ENCODE measurements around the gene SULT1A1.

The SULT1A1 gene

DNA sequence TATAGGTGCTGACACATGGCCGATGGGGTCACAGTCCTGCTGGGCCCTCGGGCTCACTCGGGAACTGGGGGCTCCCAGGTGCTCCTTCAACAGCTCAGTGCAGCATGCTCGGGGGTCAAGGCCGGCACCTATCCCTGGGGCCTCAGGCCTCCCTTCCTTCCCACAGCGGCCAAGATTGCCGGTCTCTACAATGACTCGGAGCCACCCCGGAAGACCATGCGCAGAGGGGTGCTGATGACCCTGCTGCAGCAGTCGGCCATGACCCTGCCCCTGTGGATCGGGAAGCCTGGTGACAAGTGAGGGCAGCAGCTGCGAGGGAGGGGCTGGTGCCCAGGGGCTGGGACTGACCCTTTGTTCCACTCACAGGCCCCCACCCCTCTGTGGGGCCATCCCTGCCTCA lies 19.9 kb downstream of the SULT1A1 start:
- Mint-ChIP-seq H3K9me3 (no peaks in the 10 kb centered on the region), H3K4me3 (no peak overlapping the region), H3K27ac (no peak overlapping the region), H3K36me3 (peaks cover 33% of the 10 kb centered on the region), H3K4me1 (no peaks in the 10 kb centered on the region), H3K27me3 (no peaks in the 10 kb centered on the region)
- CTCF ChIA-PET, result no interaction called here
- DNase-seq, result no peak

DNA sequence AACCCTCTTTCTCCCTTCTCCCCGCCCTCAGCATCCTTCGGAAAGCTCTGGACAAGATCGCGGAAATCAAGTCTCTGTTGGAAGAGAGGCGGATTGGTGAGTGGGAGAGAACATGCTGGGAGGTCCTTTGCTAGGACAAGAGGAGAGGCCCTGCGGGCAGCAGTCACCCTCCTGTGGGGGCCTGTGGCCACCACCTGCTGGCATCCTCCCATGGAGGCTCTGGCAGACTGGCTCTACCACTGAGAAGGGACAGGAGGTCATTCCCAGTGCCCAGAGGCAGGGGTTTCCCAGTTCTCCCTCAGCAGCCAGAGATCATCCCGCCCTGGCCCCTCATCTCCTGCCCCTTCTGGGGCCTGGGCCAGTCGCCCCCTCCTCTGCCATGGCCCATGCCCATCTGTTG lies 20.8 kb downstream of the SULT1A1 start:
- H3K27me3 Mint-ChIP-seq, result no peaks in the 10 kb centered on the region
- no peak for DNase-seq
- no peak overlapping the region for H3K27ac Mint-ChIP-seq
- CTCF ChIA-PET, result no interaction called here
- H3K36me3 Mint-ChIP-seq, result peaks cover 37% of the 10 kb centered on the region
- no peaks in the 10 kb centered on the region for H3K4me1 Mint-ChIP-seq
- no peaks in the 10 kb centered on the region for H3K9me3 Mint-ChIP-seq
- H3K4me3 Mint-ChIP-seq, result no peak overlapping the region

DNA sequence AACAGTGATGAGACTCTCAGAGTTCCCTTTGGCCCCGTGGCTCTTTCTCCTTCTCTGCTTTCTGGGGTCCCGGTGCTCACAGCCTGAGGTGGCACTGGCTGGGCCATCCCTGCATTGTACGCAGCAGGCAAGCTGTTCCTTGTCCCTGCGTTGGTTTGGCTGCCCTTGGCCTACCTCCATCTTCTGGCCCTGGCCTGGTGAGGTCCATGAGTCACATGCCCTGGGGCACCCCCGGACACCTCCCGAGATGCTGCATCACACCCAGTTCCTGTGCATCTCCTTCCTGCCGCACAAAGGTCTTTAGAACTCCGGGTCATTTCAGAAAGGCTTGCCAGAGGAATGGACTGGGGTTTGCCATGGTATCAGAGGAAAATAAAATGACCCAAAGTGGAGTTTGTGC lies 22.5 kb downstream of the SULT1A1 start:
- Mint-ChIP-seq H3K4me1 (no peaks in the 10 kb centered on the region), H3K4me3 (no peak overlapping the region), H3K36me3 (peaks cover 46% of the 10 kb centered on the region), H3K27ac (no peak overlapping the region), H3K27me3 (no peaks in the 10 kb centered on the region), H3K9me3 (no peaks in the 10 kb centered on the region)
- no peak for DNase-seq
- CTCF ChIA-PET, result no interaction called here

DNA sequence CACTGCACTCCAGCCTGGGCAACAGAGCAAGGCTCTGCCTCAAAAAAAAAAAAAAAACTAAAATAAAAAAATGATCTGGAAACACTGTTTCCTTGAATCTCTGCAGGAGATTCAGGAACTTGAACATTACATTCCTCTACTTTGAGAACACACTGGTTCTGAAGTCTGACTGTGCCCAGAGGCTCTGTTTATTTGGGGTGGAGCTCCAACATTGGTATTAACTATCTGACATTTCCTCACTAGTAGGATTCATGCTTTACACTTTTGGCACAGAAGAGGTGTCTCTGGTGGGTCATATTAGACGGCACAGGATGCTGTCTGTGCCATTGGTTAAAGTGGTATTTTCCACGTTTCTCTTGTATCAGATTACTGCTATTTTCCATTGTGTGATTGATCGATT lies 23.4 kb downstream of the SULT1A1 start:
- no peak overlapping the region for H3K27ac Mint-ChIP-seq

DNA sequence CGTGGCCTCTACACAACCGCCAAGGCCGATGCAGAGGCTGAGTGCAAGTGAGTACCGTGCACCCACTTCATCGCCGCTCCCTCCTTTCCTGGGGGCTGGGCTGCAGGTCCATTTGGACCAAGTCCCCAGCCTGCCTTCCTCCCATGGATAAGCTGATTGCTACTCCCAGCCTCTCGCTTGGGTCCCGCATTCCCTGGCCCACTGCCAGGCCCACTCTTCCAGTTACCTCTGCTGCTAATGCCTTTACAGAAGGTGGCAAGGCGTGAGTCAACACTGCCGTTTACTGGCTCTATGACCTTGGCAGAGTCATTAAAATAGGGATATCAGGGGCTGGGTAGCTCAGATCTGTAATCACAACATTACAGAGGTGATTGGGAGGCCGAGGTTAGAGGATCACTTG lies 24.2 kb downstream of the SULT1A1 start:
- DNase-seq, result no peak
- Mint-ChIP-seq H3K27ac (no peak overlapping the region), H3K9me3 (no peaks in the 10 kb centered on the region), H3K36me3 (peaks cover 44% of the 10 kb centered on the region), H3K27me3 (no peaks in the 10 kb centered on the region), H3K4me3 (no peak overlapping the region), H3K4me1 (no peaks in the 10 kb centered on the region)
- CTCF ChIA-PET, result no interaction called here

More for the DNA sequence above, 23.4 kb downstream of the SULT1A1 start:
- Mint-ChIP-seq H3K27me3 (no peaks in the 10 kb centered on the region), H3K4me3 (no peak overlapping the region), H3K4me1 (no peaks in the 10 kb centered on the region), H3K36me3 (peaks cover 46% of the 10 kb centered on the region), H3K9me3 (no peaks in the 10 kb centered on the region)
- DNase-seq, result no peak
- CTCF ChIA-PET, result no interaction called here

DNA sequence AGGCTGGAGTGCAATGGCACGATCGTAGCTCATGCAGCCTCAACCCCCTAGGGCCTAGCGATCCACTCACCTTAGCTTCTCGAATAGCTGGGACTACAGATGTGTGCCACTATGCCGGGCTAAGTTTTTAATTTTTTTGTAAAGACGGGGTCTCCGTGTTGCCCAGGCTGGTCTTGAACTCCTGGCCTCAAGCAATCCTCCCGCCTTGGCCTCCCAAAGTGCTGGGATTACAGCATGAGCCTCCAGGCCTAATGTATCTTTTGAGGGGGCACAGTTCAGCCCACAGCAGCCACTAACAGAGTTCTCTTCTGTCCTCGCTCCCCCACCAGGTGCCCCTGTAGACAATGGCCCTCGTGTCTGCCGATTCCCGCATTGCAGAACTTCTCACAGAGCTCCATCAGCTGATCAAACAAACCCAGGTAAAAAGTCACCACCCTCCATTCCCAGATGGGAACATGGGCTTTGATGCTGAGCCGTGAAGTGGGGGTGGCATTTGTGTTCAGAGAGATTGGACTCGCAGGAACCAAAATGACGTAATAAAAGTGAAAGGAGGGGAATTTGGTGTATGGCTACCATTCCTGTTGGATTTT lies 29.0 kb downstream of the SULT1A1 start:
- Mint-ChIP-seq H3K4me1 (no peaks in the 10 kb centered on the region), H3K4me3 (no peak overlapping the region), H3K36me3 (peaks cover 31% of the 10 kb centered on the region), H3K9me3 (no peaks in the 10 kb centered on the region), H3K27ac (no peak overlapping the region), H3K27me3 (no peaks in the 10 kb centered on the region)
- DNase-seq, result no peak
- CTCF ChIA-PET, result no interaction called here

DNA sequence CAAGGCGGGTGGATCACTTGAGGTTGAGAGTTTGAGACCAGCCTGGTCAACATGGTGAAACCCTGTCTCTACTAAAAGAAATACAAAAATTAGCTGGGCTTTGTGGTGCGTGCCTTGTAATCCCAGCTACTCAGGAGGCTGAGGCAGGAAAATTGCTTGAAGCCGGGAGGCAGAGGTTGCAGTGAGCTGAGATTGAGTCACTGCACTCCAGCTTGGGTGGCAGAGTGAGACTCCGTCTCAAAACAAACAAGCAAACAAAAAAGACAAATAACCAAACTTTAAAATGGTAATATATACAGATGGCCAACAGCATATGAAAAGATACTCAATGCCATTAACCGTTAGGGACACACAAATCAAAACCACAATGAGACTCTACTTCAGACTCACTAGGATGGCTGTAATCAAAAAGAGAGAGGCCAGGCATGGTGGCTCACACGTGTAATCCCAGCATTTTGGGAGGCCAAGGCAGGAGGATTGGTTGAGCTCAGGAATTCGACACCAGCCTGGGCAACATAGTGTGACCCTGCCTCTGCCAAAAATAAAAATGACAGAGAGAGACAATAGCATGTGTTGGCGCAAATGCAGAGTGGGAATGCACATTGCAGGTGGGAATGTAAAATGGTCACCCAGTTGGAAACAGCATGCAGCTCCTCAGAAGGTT lies 34.3 kb downstream of the SULT1A1 start:
- no peak for DNase-seq
- Mint-ChIP-seq H3K36me3 (peaks cover 2% of the 10 kb centered on the region), H3K4me3 (no peak overlapping the region), H3K27ac (no peak overlapping the region), H3K9me3 (no peaks in the 10 kb centered on the region), H3K4me1 (peaks cover 2% of the 10 kb centered on the region), H3K27me3 (no peaks in the 10 kb centered on the region)
- CTCF ChIA-PET, result no interaction called here

DNA sequence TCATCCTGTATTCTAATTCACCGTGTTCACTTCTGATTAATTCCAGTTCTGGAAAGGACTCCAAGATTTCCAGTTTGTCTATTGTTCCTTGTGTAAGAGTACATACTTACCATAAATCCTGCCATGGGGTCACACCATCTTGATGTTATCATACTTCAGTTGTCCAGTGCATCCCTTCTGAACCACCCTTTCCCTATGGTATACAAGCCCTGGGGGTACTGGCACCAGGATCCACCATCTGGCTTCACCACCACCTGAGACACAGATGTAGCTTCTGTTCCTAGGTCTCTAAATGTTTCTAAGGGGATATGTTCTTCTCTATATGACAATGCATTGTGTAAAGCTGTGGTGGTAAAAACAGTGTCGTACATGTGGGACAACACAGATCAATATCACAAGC lies 34.9 kb downstream of the SULT1A1 start:
- Mint-ChIP-seq H3K4me1 (peaks cover 2% of the 10 kb centered on the region), H3K4me3 (no peak overlapping the region), H3K27ac (no peak overlapping the region), H3K9me3 (no peaks in the 10 kb centered on the region), H3K27me3 (no peaks in the 10 kb centered on the region), H3K36me3 (peaks cover 2% of the 10 kb centered on the region)
- DNase-seq, result no peak
- CTCF ChIA-PET, result no interaction called here

DNA sequence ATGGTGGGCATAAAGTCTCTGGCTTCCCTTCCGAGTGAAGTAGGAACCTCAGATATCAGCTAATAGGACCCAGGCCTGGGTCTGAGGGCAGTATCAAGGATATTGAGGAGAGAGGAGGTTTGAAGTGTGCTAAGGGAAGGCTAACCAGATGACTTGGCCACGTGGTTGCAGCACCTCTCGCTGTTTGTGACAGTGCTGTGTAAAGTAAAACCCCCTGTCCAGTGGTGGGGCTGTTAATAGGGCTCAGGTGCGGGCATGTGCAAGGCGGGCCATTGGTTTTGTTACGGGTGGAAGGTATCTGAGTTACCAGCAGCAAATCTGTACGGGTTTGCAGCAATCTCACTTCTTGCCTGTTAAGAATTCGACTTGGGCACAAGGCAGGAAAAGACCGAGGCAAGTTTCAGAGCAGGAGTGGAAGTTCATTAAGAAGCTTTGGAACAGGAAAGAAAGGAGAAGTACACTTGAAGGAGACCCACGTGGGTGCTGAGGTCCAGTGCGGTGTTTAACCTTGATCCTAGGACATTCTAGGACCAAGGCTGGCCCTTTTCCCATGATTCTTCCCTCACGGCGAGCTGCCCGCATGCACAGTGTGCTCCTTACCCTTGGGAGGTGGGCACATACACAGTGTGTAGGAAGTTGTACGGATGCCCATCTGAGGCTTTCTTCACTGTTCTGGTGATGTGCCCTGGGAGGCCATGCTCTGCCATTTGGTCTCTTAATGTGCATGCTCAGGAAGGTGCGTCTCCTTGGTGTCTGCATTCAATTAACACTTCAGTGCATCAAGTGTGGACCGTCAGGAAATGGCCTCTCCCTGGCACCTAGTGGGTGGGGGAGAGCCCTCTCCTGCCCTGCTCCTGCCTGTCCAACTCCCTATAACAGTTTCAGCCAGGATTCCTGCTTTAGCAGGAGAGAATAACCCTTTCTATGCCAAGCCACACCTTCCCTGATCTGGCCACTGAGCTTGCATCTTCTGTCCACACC lies 35.8 kb downstream of the SULT1A1 start:
- Mint-ChIP-seq H3K27ac (no peak overlapping the region), H3K9me3 (no peaks in the 10 kb centered on the region), H3K27me3 (no peaks in the 10 kb centered on the region), H3K36me3 (peaks cover 2% of the 10 kb centered on the region), H3K4me1 (peaks cover 2% of the 10 kb centered on the region), H3K4me3 (no peak overlapping the region)
- CTCF ChIA-PET, result no interaction called here
- DNase-seq, result no peak

DNA sequence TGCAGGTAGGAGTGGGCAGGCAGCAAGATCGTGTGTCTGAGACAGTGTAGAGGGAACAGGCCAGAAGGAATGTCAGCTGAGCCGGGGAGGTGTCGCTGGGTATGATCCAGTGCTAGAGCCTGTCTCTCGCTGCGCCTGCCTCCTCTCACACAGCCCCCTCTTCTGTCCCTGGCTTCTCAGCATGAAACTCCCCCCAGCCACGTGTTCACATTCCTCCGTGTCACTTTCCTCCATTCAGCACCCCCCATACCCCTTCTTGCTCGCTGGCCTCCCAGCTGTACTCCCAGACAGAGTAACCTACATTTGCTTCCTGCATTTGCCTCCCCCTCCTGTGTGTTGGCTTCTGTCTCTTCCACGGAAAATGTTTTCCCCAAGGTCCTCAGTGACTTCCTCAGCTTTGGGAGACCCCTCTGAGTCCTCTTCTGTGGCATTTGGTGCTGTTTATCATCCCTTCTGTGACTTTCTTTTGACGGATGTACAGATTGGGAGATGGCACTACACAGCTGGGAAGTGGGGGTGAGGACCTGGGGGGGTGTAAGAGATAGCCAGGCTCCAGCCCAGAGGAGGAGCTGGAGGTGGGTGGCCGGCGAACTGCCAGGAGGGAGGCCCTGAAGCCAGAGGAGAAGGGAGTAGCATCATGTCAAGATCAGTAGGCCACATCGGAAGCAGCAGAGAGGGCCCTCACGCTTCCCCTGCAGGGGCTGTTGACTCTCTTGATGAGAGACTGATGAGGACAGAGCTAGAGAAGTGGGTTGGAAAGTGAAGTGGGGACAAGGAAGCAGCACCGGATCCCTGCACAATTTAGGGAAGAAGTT lies 36.9 kb downstream of the SULT1A1 start:
- CTCF ChIA-PET, result no interaction called here
- peaks cover 5% of the 10 kb centered on the region for H3K36me3 Mint-ChIP-seq
- H3K27ac Mint-ChIP-seq, result peak overlapping the region; percentile 51
- H3K9me3 Mint-ChIP-seq, result no peaks in the 10 kb centered on the region
- peaks cover 2% of the 10 kb centered on the region for H3K4me1 Mint-ChIP-seq
- no peaks in the 10 kb centered on the region for H3K27me3 Mint-ChIP-seq
- H3K4me3 Mint-ChIP-seq, result no peak overlapping the region
- no peak for DNase-seq

DNA sequence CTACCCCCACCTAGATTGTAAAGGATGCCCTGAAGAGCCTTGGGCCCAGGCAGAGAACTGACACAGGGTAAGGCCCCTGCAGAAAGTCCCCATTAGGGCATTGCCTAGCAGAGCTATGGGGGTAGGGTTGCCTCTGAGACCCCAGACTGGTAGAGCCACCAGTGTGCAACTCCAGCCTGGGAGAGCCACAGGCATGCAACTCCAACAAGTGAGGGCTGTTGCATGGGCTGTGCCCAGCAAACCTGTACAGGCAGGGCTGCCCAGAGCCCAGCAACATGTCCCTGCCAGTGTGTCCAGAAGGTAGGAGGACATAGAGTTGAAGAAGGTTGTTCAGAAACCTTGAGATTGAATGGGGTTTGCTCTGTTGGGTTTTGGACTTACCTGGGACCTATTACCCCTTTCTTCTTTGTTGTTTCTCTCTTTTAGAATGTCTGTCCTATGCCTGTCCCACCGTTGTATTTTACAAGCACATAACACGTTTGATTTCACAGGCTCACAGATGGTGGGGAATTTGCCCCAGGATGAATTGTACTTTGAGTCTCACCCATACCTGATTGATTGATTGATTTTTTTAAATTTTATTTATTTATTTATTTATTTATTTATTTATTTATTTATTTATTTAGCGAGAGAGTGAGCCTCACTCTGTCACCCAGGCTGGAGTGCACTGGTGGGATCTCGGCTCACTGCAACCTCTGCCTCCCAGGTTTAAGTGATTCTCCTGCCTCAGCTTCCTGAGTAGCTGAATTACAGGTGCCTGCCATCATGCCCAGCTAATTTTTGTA lies 39.7 kb downstream of the SULT1A1 start:
- Mint-ChIP-seq H3K4me1 (peaks cover 2% of the 10 kb centered on the region), H3K27me3 (no peaks in the 10 kb centered on the region), H3K4me3 (no peak overlapping the region), H3K9me3 (peaks cover 16% of the 10 kb centered on the region), H3K36me3 (peaks cover 21% of the 10 kb centered on the region), H3K27ac (no peak overlapping the region)
- DNase-seq, result no peak
- CTCF ChIA-PET, result interaction anchor here (0.6 kb wide), 1 partner anchor 78 kb away, joined by 3 read pairs; the partner anchor contains the start of gene CLN3

DNA sequence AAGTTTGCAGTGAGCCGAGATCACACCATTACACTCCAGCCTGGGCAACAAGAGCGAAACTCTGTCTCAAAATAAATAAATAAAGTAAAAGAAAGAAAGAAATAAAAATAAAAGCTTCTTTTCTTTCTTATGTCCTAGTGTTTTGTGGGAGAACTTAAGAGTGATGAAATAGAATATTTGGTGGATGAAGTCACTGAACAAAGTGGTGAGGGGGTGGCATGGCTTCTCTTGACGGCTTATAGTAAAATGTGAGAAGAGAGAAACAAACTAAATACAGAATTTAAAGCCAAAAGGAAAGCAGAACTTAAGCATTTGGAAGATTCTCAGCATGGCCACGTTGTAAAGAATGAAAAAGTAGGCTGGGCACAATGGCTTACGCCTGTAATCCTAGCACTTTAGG lies 40.8 kb downstream of the SULT1A1 start:
- Mint-ChIP-seq H3K36me3 (peaks cover 23% of the 10 kb centered on the region), H3K4me3 (no peak overlapping the region), H3K4me1 (peaks cover 2% of the 10 kb centered on the region), H3K27me3 (no peaks in the 10 kb centered on the region), H3K27ac (no peak overlapping the region), H3K9me3 (peaks cover 17% of the 10 kb centered on the region)
- no peak for DNase-seq
- CTCF ChIA-PET, result no interaction called here

DNA sequence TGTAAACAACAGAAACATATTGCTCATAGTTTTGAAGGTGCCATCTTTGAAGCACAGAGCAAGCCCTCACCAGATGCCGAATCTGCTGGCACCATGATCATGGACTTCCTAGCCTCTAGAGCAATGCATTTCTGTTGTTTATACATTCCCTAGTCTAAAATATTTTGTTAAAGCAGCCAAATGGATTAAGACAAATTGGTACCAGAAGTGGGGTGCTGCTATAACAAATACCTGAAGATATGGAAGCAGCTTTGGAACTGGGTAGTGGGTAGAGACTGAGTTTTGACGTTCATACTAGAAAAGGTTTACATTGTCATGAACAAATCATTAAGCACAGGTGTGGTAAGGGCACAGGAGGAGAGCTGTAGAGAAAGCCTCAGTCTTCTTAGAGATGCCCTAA lies 42.6 kb downstream of the SULT1A1 start:
- CTCF ChIA-PET, result no interaction called here
- no peak for DNase-seq
- H3K27ac Mint-ChIP-seq, result no peak overlapping the region

More for the DNA sequence above, 42.6 kb downstream of the SULT1A1 start:
- peaks cover 2% of the 10 kb centered on the region for H3K4me1 Mint-ChIP-seq
- H3K36me3 Mint-ChIP-seq, result peaks cover 23% of the 10 kb centered on the region
- H3K27me3 Mint-ChIP-seq, result no peaks in the 10 kb centered on the region
- H3K4me3 Mint-ChIP-seq, result no peak overlapping the region
- peaks cover 17% of the 10 kb centered on the region for H3K9me3 Mint-ChIP-seq
